GM12874 (cell line): ENCODE data around the gene TERT.

Source experiments
- CTCF ChIP-seq: IDR thresholded peaks from 2 replicates; pipeline ENCODE4 v1.5.1; 2011; ENCODE audit warnings: low read depth, mild to moderate bottlenecking, control low read depth, low read length, moderate library complexity; ENCODE audit not compliant: insufficient read depth

TERT gene

GRCh38 chr5:1302258-1302657 is 7.4 kb upstream of the TERT start:
- no peak for TF ChIP-seq CTCF

- TF ChIP-seq CTCF: no peak
These were observed 5.8 kb upstream of the TERT start for GRCh38 chr5:1300581-1301083.

- TF ChIP-seq CTCF: no peak
These were observed 5.1 kb upstream of the TERT start for GRCh38 chr5:1299961-1300360.

GRCh38 chr5:1299511-1299850 is 4.6 kb upstream of the TERT start:
- no peak for TF ChIP-seq CTCF

GRCh38 chr5:1298723-1299510 is 4.0 kb upstream of the TERT start:
- TF ChIP-seq CTCF: no peak

GRCh38 chr5:1298067-1298551 is 3.2 kb upstream of the TERT start:
- no peak for TF ChIP-seq CTCF

- no peak for TF ChIP-seq CTCF
These were observed 2.4 kb upstream of the TERT start for GRCh38 chr5:1297243-1297642.

GRCh38 chr5:1295650-1296037 is 776 bp upstream of the TERT start:
- TF ChIP-seq CTCF: no peak
